Measurements from ENCODE around the gene LRRC56.
A peak's percentile ranks its signal among the peaks of the same experiment; 100 is the strongest.

The LRRC56 gene

DNA sequence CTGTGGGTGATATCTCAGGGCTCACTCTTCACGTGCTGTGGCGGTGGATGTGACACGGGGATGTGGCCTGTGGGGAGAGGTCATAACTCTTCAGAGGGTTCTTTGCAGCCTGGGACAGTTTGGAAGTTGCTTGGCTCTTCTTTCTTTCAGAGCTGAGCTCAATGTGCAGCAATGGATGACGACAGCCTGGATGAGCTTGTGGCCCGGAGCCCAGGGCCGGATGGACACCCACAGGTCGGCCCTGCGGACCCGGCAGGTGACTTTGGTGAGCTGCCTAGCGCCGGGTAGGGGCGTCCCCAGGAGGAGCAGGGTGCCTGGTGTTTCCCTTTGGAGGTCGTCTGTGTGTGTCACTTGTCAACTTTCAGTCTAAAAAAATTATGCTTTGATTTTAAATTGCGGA lies 44.0 kb downstream of the LRRC56 start:
- Histone ChIP-seq H3K4me1 (ENCODE audit: control insufficient read depth, insufficient read depth, low read length, unreplicated experiment) (peaks cover 30% of the 10 kb centered on the region), H2AFZ (ENCODE audit: low read length, unreplicated experiment) (no peak overlapping the region), H3K27me3 (ENCODE audit: insufficient read depth, low read length) (no peaks in the 10 kb centered on the region), H3K79me2 (ENCODE audit: control insufficient read depth, insufficient read depth, low read length, unreplicated experiment) (peaks cover 79% of the 10 kb centered on the region), H3K4me3 (ENCODE audit: low read depth, low read length) (no peak overlapping the region), H3K36me3 (ENCODE audit: insufficient read depth, low read length) (peaks cover 18% of the 10 kb centered on the region; the same call in 1 of the 2 replicates), H3K27ac (ENCODE audit: low read depth, low read length) (no peak overlapping the region)

- Histone ChIP-seq H3K79me2 (ENCODE audit: control insufficient read depth, insufficient read depth, low read length, unreplicated experiment) (peaks cover 77% of the 10 kb centered on the region), H2AFZ (ENCODE audit: low read length, unreplicated experiment) (no peak overlapping the region), H3K27ac (ENCODE audit: low read depth, low read length) (no peak overlapping the region), H3K27me3 (ENCODE audit: insufficient read depth, low read length) (no peaks in the 10 kb centered on the region), H3K36me3 (ENCODE audit: insufficient read depth, low read length) (peaks cover 20% of the 10 kb centered on the region; the same call in 1 of the 2 replicates), H3K4me3 (ENCODE audit: low read depth, low read length) (no peak overlapping the region), H3K4me1 (ENCODE audit: control insufficient read depth, insufficient read depth, low read length, unreplicated experiment) (peaks cover 32% of the 10 kb centered on the region)
Measured at GRCh38 chr11:581752-582151, 44.4 kb downstream of the LRRC56 start.

DNA sequence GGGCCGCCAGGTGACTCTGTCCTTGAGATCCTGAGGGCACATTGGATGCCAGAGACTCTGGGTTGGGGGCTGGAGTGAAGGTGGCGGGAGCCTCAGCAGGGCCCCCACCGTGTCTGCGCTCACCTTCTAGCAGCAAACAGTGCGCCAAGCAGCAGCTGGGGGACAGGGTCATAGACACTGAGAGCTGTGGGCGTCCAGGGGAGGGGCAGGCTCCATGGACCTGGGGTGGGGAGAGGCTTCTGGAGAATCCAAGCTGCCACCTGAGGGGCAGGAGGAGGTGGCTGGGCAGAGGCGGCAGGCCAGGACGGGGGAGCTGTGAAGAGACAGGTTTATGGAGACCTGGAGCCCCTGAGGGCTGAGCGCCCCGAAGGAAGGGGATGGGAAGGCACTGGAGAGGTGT lies 47.0 kb downstream of the LRRC56 start:
- peaks cover 20% of the 10 kb centered on the region for H3K36me3 ChIP-seq (ENCODE audit: insufficient read depth, low read length)
- H3K79me2 ChIP-seq (ENCODE audit: control insufficient read depth, insufficient read depth, low read length, unreplicated experiment) = peaks cover 59% of the 10 kb centered on the region
- no peak overlapping the region for H3K4me3 ChIP-seq (ENCODE audit: low read depth, low read length)
- no peak overlapping the region for H3K27ac ChIP-seq (ENCODE audit: low read depth, low read length)
- peaks cover 27% of the 10 kb centered on the region for H3K4me1 ChIP-seq (ENCODE audit: control insufficient read depth, insufficient read depth, low read length, unreplicated experiment)
- H2AFZ ChIP-seq (ENCODE audit: low read length, unreplicated experiment) = no peak overlapping the region
- no peaks in the 10 kb centered on the region for H3K27me3 ChIP-seq (ENCODE audit: insufficient read depth, low read length)

GRCh38 chr11:586376-587316 lies 49.3 kb downstream of the LRRC56 start:
- H3K36me3 ChIP-seq (ENCODE audit: insufficient read depth, low read length) = peaks cover 23% of the 10 kb centered on the region
- H3K27me3 ChIP-seq (ENCODE audit: insufficient read depth, low read length) = no peaks in the 10 kb centered on the region
- H3K27ac ChIP-seq (ENCODE audit: low read depth, low read length) = no peak overlapping the region
- peaks cover 55% of the 10 kb centered on the region for H3K79me2 ChIP-seq (ENCODE audit: control insufficient read depth, insufficient read depth, low read length, unreplicated experiment)
- no peak overlapping the region for H3K4me3 ChIP-seq (ENCODE audit: low read depth, low read length)
- H2AFZ ChIP-seq (ENCODE audit: low read length, unreplicated experiment) = no peak overlapping the region
- H3K4me1 ChIP-seq (ENCODE audit: control insufficient read depth, insufficient read depth, low read length, unreplicated experiment) = peaks cover 16% of the 10 kb centered on the region

DNA sequence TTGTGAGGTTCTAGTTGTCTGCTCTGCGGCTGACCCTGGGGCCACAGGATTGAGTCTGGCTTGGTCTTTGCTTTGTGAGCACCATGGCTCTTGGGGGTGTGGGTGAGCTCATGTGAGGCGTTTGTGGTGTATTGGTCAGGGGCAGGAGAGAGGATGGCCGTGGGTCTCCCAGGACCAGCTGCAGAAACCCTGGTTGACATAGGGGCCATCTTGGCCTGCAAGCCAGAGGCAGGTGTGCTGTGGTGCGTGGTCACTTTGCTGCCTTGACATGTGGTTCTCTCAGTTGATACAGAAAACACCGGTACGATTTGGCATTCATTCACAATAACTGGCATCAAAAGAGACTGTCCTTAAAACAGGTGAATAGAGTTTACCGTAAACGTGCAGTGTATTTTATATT lies 50.2 kb downstream of the LRRC56 start:
- H3K27me3 ChIP-seq (ENCODE audit: insufficient read depth, low read length) = no peaks in the 10 kb centered on the region
- H3K27ac ChIP-seq (ENCODE audit: low read depth, low read length) = no peak overlapping the region; the same call in 1 of the 2 replicates
- no peak overlapping the region for H3K4me3 ChIP-seq (ENCODE audit: low read depth, low read length)
- peaks cover 25% of the 10 kb centered on the region for H3K36me3 ChIP-seq (ENCODE audit: insufficient read depth, low read length)
- H2AFZ ChIP-seq (ENCODE audit: low read length, unreplicated experiment) = no peak overlapping the region
- peaks cover 16% of the 10 kb centered on the region for H3K4me1 ChIP-seq (ENCODE audit: control insufficient read depth, insufficient read depth, low read length, unreplicated experiment)
- H3K79me2 ChIP-seq (ENCODE audit: control insufficient read depth, insufficient read depth, low read length, unreplicated experiment) = peaks cover 48% of the 10 kb centered on the region

DNA sequence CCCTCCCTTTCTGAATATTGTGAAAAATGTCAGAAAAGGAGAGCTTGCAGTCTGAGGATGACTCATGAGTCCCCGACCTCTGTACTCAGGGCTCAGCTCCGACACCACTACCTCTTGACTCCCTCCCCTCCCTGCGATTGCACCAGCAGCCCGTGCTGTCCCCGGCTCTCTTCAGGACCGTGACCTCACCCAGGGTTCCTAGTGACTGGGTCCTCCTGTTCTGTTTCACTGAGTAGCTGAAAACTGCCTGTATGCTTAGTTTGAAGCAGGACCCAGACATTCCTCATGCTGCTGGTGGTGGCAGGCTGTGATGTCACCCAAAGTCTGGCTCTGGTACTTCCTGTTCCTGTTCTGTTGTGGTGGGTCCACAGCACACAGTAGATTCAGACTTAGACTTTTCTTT lies 50.7 kb downstream of the LRRC56 start:
- Histone ChIP-seq H3K27me3 (ENCODE audit: insufficient read depth, low read length) (no peaks in the 10 kb centered on the region), H3K27ac (ENCODE audit: low read depth, low read length) (peak overlapping the region; percentile 35)

GRCh38 chr11:589798-590197 lies 52.5 kb downstream of the LRRC56 start:
- Histone ChIP-seq H3K4me1 (ENCODE audit: control insufficient read depth, insufficient read depth, low read length, unreplicated experiment) (peaks cover 16% of the 10 kb centered on the region), H3K79me2 (ENCODE audit: control insufficient read depth, insufficient read depth, low read length, unreplicated experiment) (peaks cover 35% of the 10 kb centered on the region), H3K27me3 (ENCODE audit: insufficient read depth, low read length) (no peaks in the 10 kb centered on the region), H3K36me3 (ENCODE audit: insufficient read depth, low read length) (peaks cover 30% of the 10 kb centered on the region), H3K4me3 (ENCODE audit: low read depth, low read length) (no peak overlapping the region), H3K27ac (ENCODE audit: low read depth, low read length) (no peak overlapping the region), H2AFZ (ENCODE audit: low read length, unreplicated experiment) (no peak overlapping the region)

More for the DNA sequence above, 50.7 kb downstream of the LRRC56 start:
- Histone ChIP-seq H3K36me3 (ENCODE audit: insufficient read depth, low read length) (peaks cover 29% of the 10 kb centered on the region), H3K4me1 (ENCODE audit: control insufficient read depth, insufficient read depth, low read length, unreplicated experiment) (peaks cover 16% of the 10 kb centered on the region), H2AFZ (ENCODE audit: low read length, unreplicated experiment) (no peak overlapping the region), H3K4me3 (ENCODE audit: low read depth, low read length) (no peak overlapping the region), H3K79me2 (ENCODE audit: control insufficient read depth, insufficient read depth, low read length, unreplicated experiment) (peaks cover 45% of the 10 kb centered on the region)

GRCh38 chr11:590997-591396 lies 53.7 kb downstream of the LRRC56 start:
- H3K79me2 ChIP-seq (ENCODE audit: control insufficient read depth, insufficient read depth, low read length, unreplicated experiment) = peaks cover 38% of the 10 kb centered on the region
- H3K27me3 ChIP-seq (ENCODE audit: insufficient read depth, low read length) = no peaks in the 10 kb centered on the region
- H3K36me3 ChIP-seq (ENCODE audit: insufficient read depth, low read length) = peaks cover 30% of the 10 kb centered on the region
- H3K4me1 ChIP-seq (ENCODE audit: control insufficient read depth, insufficient read depth, low read length, unreplicated experiment) = peaks cover 16% of the 10 kb centered on the region
- no peak overlapping the region for H3K4me3 ChIP-seq (ENCODE audit: low read depth, low read length)
- no peak overlapping the region for H3K27ac ChIP-seq (ENCODE audit: low read depth, low read length)
- H2AFZ ChIP-seq (ENCODE audit: low read length, unreplicated experiment) = no peak overlapping the region

DNA sequence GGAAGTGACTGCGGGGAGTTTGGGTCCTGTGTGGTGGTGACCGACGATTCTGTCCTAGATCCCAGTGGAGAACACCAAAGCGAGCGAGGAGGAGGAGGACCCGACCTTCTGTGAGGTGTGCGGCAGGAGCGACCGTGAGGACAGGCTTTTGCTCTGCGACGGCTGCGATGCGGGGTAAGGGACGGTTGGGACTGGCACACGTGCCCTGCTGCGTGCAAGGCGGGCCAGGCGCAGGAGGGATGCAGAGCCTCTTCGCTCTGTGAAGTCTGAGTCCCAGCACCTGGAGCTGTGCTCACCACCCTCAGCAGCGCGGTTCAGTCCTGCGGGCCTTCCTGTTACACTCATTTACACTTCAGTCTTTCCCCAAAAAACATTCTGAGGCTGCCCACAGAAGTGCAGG lies 55.2 kb downstream of the LRRC56 start:
- Histone ChIP-seq H3K79me2 (ENCODE audit: control insufficient read depth, insufficient read depth, low read length, unreplicated experiment) (peaks cover 44% of the 10 kb centered on the region), H3K36me3 (ENCODE audit: insufficient read depth, low read length) (peaks cover 29% of the 10 kb centered on the region), H3K4me1 (ENCODE audit: control insufficient read depth, insufficient read depth, low read length, unreplicated experiment) (peaks cover 8% of the 10 kb centered on the region), H3K27ac (ENCODE audit: low read depth, low read length) (no peak overlapping the region), H2AFZ (ENCODE audit: low read length, unreplicated experiment) (no peak overlapping the region), H3K27me3 (ENCODE audit: insufficient read depth, low read length) (no peaks in the 10 kb centered on the region), H3K4me3 (ENCODE audit: low read depth, low read length) (no peak overlapping the region)

DNA sequence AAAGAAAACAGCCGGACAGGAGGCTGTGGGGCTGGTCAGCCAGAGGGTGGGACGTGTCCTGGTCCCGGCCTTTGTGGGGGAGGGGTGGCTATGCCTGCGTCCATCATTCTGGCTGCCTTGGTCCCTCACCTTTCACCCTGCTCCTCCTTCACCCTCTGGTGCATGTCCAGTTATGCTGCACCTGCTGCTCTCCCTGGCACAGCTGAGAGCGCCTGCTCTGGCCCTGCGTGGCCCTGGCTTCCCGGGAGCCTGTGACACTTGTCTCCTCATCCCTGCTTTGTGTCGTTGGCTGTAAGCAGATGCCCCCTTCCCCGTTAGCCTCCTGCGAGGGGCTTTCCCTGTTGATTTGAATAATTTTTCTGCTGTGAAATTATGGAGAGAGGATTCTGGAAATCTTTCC lies 55.6 kb downstream of the LRRC56 start:
- Histone ChIP-seq H3K27ac (ENCODE audit: low read depth, low read length) (no peak overlapping the region), H3K79me2 (ENCODE audit: control insufficient read depth, insufficient read depth, low read length, unreplicated experiment) (peaks cover 44% of the 10 kb centered on the region), H2AFZ (ENCODE audit: low read length, unreplicated experiment) (no peak overlapping the region), H3K27me3 (ENCODE audit: insufficient read depth, low read length) (no peaks in the 10 kb centered on the region), H3K4me3 (ENCODE audit: low read depth, low read length) (no peak overlapping the region), H3K4me1 (ENCODE audit: control insufficient read depth, insufficient read depth, low read length, unreplicated experiment) (peaks cover 4% of the 10 kb centered on the region), H3K36me3 (ENCODE audit: insufficient read depth, low read length) (peaks cover 29% of the 10 kb centered on the region)

GRCh38 chr11:593347-593746 lies 56.0 kb downstream of the LRRC56 start:
- no peak overlapping the region for H3K27ac ChIP-seq (ENCODE audit: low read depth, low read length)
- no peak overlapping the region for H2AFZ ChIP-seq (ENCODE audit: low read length, unreplicated experiment)
- peaks cover 29% of the 10 kb centered on the region for H3K36me3 ChIP-seq (ENCODE audit: insufficient read depth, low read length)
- no peaks in the 10 kb centered on the region for H3K27me3 ChIP-seq (ENCODE audit: insufficient read depth, low read length)
- H3K79me2 ChIP-seq (ENCODE audit: control insufficient read depth, insufficient read depth, low read length, unreplicated experiment) = peaks cover 44% of the 10 kb centered on the region
- no peak overlapping the region for H3K4me3 ChIP-seq (ENCODE audit: low read depth, low read length)
- H3K4me1 ChIP-seq (ENCODE audit: control insufficient read depth, insufficient read depth, low read length, unreplicated experiment) = peaks cover under 1% of the 10 kb centered on the region

Measured in ACC112 (cell line).